Glutamatergic neuron (in vitro differentiated cells): Measurements from ENCODE around the gene FANCD2OS. TPM values are rescaled to one million over a fixed set of nuclear protein-coding genes. Genes with fewer than 3 reads are reported as not detected.
"Not testable (repeated sequence)": the region's sequence is repeated elsewhere in the genome, so short reads cannot be mapped to it uniquely, and the experiment has no call there.

Experiments
- DNase-seq: peaks from one replicate; pipeline ENCODE4 v3.0.0; 2022
- H3K27ac Mint-ChIP-seq: one replicate; pipeline ENCODE4 v1.8.0; 2020; ENCODE audit warnings: mild to moderate bottlenecking, mixed read lengths, inconsistent platforms; ENCODE audit not compliant: unreplicated experiment
- H3K27me3 Mint-ChIP-seq: one replicate; pipeline ENCODE4 v1.8.0; 2020; ENCODE audit warnings: mild to moderate bottlenecking, moderate library complexity, mixed read lengths, inconsistent platforms; ENCODE audit not compliant: unreplicated experiment
- H3K36me3 Mint-ChIP-seq: one replicate; pipeline ENCODE4 v1.8.0; 2020; ENCODE audit warnings: mild to moderate bottlenecking, mixed read lengths, inconsistent platforms; ENCODE audit not compliant: unreplicated experiment
- H3K4me1 Mint-ChIP-seq: one replicate; pipeline ENCODE4 v1.8.0; 2020; ENCODE audit warnings: mild to moderate bottlenecking, low read depth, mixed read lengths, inconsistent platforms; ENCODE audit not compliant: unreplicated experiment
- H3K4me3 Mint-ChIP-seq: one replicate; pipeline ENCODE4 v1.8.0; 2020; ENCODE audit warnings: mild to moderate bottlenecking, mixed read lengths, inconsistent platforms; ENCODE audit not compliant: unreplicated experiment
- H3K9me3 Mint-ChIP-seq: one replicate; pipeline ENCODE4 v1.8.0; 2020; ENCODE audit warnings: mild to moderate bottlenecking, moderate library complexity, mixed read lengths, inconsistent platforms; ENCODE audit not compliant: unreplicated experiment
- total RNA-seq: library from RNA; stranded (reverse); fragmentation: NEBNext Ultra II Directional; extraction: Animal tissue kit (Norgen Biotek cat#: 25700); gene quantifications from one replicate; pipeline ENCODE4 v1.2.1, GENCODE V29; 2021; ENCODE audit not compliant: unreplicated experiment
- TF ChIP-seq, protein P1 (sequence below): fragments of 200-600 bp; sonication (generic); IDR thresholded peaks from one replicate; pipeline ENCODE4 v1.5.0; 2021; ENCODE audit not compliant: partially characterized antibody, unreplicated experiment

Gene FANCD2OS
- total RNA-seq, 1 donor from 2014 or later, result not detected

DNA sequence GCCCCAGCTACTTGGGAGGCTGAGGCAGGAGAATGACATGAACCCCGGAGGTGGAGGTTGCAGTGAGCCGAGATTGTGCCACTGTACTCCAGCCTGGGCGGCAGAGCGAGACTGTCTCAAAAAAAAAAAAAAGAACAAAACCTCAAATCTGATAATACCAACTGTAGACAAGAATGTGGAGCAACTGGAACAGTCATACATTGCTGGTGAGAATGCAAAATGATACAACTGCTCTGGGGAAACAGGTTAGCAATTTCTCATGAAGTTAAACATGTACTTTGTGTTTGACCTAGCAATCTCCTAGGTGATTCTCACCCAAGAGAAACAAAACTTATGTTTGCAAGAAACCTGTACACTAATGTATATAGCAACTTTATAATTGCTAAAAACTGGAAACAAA lies 29.1 kb upstream of the FANCD2OS start:
- Mint-ChIP-seq H3K4me1 (no peaks in the 10 kb centered on the region), H3K9me3 (peaks cover 4% of the 10 kb centered on the region), H3K27ac (no peak overlapping the region), H3K4me3 (no peak overlapping the region), H3K36me3 (no peaks in the 10 kb centered on the region), H3K27me3 (peaks cover 5% of the 10 kb centered on the region)
- no peak for DNase-seq
- TF ChIP-seq, protein P1, sequence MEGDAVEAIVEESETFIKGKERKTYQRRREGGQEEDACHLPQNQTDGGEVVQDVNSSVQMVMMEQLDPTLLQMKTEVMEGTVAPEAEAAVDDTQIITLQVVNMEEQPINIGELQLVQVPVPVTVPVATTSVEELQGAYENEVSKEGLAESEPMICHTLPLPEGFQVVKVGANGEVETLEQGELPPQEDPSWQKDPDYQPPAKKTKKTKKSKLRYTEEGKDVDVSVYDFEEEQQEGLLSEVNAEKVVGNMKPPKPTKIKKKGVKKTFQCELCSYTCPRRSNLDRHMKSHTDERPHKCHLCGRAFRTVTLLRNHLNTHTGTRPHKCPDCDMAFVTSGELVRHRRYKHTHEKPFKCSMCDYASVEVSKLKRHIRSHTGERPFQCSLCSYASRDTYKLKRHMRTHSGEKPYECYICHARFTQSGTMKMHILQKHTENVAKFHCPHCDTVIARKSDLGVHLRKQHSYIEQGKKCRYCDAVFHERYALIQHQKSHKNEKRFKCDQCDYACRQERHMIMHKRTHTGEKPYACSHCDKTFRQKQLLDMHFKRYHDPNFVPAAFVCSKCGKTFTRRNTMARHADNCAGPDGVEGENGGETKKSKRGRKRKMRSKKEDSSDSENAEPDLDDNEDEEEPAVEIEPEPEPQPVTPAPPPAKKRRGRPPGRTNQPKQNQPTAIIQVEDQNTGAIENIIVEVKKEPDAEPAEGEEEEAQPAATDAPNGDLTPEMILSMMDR, result no peak

DNA sequence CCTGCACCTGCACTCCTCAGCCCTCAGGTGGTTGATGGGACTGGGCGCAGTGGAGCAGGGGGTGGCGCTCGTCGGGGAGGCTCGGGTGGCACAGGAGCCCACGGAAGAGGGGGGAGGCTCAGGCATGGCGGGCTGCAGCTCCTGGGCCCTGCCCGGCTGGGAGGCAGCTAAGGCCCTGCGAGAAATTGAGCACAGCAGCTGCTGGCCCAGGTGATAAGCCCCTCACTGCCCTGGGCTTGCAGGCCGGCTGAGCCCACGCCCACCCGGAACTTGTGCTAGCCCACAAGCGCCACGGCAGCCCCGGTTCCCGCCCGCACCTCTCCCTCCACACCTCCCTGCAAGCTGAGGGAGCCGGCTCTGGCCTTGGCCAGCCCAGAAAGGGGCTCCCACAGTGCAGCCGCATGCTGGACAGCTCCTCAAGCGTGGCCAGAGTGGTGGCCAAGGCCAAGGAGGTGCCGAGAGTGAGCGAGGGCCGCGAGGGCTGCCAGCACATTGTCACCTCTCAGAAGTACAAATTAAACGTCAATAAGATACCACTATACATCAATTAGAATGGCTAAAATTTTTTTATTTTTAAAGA lies 28.5 kb upstream of the FANCD2OS start:
- no peak overlapping the region for H3K27ac Mint-ChIP-seq

DNA sequence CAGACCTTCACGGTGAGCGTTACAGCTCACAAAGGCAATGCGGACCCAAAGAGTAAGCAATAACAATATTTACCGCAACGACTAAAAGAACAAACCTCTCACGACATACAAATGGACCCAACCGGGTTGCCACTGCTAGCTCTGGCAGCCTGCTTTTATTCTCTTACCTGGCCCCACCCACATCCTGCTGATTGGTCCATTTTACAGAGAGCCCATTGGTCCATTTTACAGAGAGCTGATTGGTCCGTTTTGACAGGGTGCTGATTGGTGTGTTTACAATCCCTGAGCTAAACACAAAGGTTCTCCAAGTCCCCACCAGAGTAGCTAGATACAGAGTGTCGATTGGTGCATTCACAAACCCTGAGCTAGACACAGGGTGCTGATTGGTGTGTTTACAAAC lies 27.8 kb upstream of the FANCD2OS start:
- not testable (repeated sequence) for H3K36me3 Mint-ChIP-seq, H3K4me3 Mint-ChIP-seq, H3K4me1 Mint-ChIP-seq, DNase-seq, H3K9me3 Mint-ChIP-seq, H3K27me3 Mint-ChIP-seq, H3K27ac Mint-ChIP-seq

More for the DNA sequence above, 28.5 kb upstream of the FANCD2OS start:
- TF ChIP-seq, protein P1, result no peak
- H3K9me3 Mint-ChIP-seq, result peaks cover 4% of the 10 kb centered on the region
- no peak for DNase-seq
- H3K4me1 Mint-ChIP-seq, result no peaks in the 10 kb centered on the region
- no peaks in the 10 kb centered on the region for H3K36me3 Mint-ChIP-seq
- H3K27me3 Mint-ChIP-seq, result peaks cover 5% of the 10 kb centered on the region
- no peak overlapping the region for H3K4me3 Mint-ChIP-seq

DNA sequence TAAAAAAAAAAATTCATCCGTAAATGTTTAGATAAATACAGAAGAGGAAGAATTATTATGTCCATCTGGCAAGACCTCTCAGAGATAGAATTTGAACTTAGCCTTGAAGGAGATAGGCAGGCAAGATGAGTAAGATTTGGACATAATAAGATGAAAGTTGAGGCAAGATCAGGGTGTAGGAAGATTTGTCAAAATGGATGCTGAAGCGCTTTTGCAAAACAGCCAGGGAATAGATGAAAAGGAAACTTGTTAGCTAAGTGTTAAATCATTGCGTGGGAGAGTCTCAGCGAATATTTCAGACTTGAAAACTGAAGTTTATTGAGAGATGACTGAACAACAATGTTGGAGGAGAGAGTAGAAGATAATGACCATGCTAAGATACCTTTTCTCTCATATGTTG lies 14.7 kb upstream of the FANCD2OS start:
- H3K36me3 Mint-ChIP-seq, result peaks cover 8% of the 10 kb centered on the region
- H3K4me1 Mint-ChIP-seq, result no peaks in the 10 kb centered on the region
- no peak overlapping the region for H3K4me3 Mint-ChIP-seq
- no peak for DNase-seq
- no peaks in the 10 kb centered on the region for H3K27me3 Mint-ChIP-seq
- TF ChIP-seq, protein P1, result no peak
- H3K9me3 Mint-ChIP-seq, result peaks cover 4% of the 10 kb centered on the region
- no peak overlapping the region for H3K27ac Mint-ChIP-seq

DNA sequence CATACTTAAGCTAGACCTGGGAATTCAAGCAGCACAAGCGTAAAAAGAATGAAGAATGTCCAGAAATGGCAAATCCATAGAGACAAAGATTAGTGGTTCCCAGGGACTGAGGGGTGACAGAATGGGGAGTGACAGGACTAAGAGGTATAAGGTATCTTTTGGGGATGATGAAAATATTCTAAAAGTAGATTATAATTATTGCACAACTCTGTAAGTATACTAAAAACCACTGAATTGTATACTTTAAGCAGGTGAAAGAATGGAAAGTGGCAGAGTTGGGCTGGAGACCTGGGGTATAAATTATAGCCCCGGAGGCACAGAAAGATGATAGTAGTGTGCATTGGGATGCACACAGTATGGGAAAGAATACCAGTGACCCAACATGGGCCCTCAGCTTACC lies 13.0 kb upstream of the FANCD2OS start:
- Mint-ChIP-seq H3K27ac (no peak overlapping the region), H3K4me3 (no peak overlapping the region), H3K9me3 (peaks cover 4% of the 10 kb centered on the region), H3K4me1 (peaks cover 5% of the 10 kb centered on the region), H3K27me3 (peaks cover 2% of the 10 kb centered on the region), H3K36me3 (no peaks in the 10 kb centered on the region)
- no peak for DNase-seq
- TF ChIP-seq, protein P1, result no peak
